ENCODE data around the gene ARG2.

The ARG2 gene

GRCh38 chr14:67619446-67620216 is at the start of gene ARG2:
ARG2 (plus strand) TSS chr14:67619920; CDS start chr14:67619978, 58 bp downstream.
- peak; percentile 96 to 98 for DNase-seq

DNA sequence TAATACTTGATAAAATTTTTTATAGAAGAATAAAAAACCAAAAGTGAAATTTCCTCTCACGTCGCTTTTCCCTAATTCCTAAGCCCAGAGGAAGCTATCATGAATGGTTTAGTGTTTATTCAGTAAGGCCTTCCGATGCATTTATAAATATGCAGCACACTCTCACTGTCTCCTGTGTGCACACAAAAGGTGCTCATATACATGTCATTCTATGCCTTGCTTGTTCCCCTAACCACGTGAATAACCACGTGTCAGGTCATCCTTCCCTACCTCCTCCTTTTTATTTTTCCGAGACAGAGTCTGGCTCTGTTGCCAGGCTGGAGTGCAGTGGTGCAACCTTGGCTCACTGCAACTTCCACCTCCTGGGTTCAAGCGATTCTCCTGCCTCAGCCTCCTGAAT is 49.3 kb upstream of the ARG2 start:
- no peak for DNase-seq

GRCh38 chr14:67571275-67571990 is 48.3 kb upstream of the ARG2 start:
- DNase-seq = peak; percentile 79 to 81

- DNase-seq = no peak
These were observed 47.8 kb upstream of the ARG2 start for GRCh38 chr14:67571991-67572323.

DNA sequence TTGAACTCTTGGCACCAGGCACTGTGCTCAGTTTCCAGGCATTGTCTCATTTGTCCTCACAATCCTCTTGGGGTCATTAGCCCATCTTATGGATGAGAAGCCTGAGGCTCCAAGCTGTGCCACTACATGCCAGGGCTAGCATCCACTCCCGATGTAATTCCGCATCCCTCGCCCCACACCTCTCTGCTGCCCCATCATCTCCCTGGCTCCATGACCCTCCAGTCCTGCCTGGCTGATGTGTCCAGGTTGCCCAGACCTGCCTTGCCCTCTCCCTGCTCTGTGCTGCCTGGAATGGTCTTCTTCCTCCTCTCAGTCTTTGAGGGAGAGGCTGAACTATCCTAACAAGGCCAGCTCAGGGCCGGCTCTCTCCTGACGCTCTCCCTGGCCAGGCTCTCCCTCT is 47.1 kb upstream of the ARG2 start:
- DNase-seq = no peak

DNA sequence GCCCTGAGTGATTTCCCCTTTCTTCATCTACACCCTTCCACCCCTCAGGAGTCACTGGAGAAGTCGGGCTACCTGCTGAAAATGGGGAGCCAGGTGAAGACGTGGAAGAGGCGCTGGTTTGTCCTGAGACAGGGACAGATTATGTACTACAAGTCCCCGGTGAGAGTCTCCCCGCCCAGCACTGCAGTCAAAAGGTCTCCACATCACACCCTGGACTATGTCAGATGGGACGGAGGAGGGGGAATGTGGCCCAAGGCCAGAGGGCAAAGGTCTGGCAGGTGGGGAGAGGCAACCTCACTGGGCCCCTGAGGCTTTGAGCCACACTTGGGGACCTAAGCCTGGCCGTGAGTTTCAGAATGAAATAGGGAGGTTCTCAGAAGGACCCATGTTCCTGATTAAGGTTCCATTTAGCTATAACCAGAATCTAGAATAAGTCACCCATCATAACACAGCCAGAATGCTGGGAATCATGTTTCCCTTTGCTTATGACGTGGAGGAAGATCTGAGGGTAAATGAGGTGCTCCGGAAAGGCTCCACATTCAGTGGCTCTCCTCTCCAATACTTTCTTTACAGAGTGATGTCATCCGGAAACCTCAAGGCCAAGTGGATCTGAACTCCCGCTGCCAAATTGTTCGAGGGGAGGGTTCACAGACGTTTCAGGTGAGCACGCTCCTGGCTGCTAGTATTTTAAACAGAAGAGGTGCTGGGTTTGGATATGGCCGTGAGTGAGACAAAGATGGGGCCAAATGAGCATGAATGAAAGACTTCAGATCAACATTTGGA is 46.3 kb upstream of the ARG2 start:
- no peak for DNase-seq

- DNase-seq = no peak
These were observed 45.6 kb upstream of the ARG2 start for GRCh38 chr14:67574156-67574555.

- no peak for DNase-seq
These were observed 44.9 kb upstream of the ARG2 start for GRCh38 chr14:67574806-67575205.

DNA sequence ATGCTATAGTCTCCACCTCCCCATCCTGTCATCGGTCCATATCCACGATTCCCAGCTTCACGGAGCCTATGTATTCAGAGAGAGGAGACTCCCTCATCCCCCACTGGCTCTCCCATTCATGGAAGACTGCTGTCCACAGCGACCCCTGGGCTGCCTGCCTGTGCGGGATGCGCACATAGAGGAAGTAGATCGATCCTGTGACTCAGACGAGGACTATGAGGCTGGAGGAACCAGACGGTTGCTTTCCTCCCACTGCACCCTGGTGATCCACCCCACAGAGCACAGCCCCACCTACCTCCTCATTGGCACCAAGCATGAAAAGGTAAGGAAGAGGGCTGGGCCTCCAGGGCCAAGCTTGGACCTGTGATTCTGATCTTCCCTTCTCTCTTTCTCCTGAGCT is 44.0 kb upstream of the ARG2 start:
- DNase-seq = no peak

- no peak for DNase-seq
These were observed 43.3 kb upstream of the ARG2 start for GRCh38 chr14:67576216-67576955.

GRCh38 chr14:67577181-67577808 is 42.4 kb upstream of the ARG2 start:
- DNase-seq = no peak

- no peak for DNase-seq
These were observed 41.6 kb upstream of the ARG2 start for GRCh38 chr14:67577909-67578749.

GRCh38 chr14:67579040-67579439 is 40.7 kb upstream of the ARG2 start:
- DNase-seq = no peak

DNA sequence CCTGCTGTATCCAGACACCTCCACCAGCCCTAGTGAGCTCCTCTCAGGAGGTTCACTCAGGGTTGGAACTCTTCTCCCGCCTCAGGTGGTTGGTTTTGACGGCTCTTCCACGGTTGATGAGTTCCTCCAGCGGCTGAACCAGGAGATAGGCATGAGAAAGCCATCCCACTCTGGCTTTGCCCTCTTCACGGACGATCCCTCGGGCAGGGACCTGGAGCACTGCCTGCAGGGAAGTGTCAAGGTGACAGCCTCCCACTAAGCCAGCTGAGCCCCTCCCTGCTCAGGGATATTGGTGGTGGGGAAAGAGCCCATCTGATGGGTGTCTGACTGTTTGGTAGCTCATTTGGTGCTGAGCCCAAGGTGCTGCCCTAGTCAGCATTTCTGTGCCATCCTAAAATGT is 40.1 kb upstream of the ARG2 start:
- DNase-seq = no peak

DNA sequence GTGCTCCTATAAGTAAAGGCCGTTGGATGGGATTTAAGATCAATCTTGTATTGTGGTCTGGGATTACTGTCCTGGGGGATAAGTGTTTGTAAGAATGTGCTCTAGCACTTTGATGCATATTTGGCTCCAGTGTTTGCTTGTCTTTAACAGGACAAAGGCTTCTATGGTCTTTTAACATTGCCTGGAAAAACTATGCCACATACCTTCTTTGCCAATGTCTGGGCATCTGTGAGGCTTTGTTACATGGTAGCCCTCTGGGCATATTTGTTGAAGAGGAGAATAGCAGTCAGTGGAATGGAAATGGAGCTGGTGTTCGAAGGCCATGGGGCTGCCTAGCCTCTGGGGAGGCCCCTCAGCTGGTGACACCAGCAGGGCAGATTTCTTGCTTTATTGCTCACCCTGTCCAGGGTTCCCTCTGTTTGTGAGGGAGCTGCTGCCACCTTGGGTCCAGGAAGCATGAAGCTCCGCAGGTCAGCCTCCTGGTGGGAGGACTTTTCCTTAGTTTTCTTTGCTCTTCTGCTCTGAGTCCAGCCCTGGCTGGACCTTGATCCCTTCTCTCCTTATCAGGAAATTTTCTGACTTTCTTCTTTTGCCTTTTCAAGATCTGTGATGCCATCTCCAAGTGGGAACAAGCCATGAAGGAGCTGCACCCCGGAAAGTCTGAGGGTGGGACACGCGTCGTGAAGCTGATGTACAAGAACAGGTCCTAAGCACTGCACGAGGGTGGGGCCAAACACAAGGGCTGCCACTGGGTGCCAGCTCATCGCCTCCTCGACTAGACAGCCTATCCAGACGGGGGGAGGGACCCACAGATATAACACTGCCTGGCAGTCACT is 39.2 kb upstream of the ARG2 start:
- DNase-seq = no peak

GRCh38 chr14:67581643-67582042 is 38.1 kb upstream of the ARG2 start:
- DNase-seq = no peak

DNA sequence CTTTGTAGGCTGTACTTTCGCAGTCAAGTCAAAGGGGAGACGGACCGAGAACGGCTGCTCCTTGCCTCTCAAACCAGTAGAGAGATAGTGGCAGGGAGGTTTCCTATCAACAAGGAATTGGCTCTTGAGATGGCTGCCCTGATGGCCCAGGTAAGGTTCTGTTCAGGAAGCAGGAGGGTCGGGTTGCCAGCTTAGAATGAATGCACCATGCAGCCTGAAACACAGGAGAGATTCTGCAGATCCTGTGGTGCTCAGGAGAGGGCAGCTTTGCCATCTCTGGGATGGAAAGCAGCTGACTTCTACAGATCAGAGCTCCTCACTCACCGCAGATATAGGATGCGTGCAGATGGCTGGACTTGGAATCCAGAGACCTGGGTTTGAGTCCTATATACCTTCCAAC is 37.7 kb upstream of the ARG2 start:
- DNase-seq = no peak

DNA sequence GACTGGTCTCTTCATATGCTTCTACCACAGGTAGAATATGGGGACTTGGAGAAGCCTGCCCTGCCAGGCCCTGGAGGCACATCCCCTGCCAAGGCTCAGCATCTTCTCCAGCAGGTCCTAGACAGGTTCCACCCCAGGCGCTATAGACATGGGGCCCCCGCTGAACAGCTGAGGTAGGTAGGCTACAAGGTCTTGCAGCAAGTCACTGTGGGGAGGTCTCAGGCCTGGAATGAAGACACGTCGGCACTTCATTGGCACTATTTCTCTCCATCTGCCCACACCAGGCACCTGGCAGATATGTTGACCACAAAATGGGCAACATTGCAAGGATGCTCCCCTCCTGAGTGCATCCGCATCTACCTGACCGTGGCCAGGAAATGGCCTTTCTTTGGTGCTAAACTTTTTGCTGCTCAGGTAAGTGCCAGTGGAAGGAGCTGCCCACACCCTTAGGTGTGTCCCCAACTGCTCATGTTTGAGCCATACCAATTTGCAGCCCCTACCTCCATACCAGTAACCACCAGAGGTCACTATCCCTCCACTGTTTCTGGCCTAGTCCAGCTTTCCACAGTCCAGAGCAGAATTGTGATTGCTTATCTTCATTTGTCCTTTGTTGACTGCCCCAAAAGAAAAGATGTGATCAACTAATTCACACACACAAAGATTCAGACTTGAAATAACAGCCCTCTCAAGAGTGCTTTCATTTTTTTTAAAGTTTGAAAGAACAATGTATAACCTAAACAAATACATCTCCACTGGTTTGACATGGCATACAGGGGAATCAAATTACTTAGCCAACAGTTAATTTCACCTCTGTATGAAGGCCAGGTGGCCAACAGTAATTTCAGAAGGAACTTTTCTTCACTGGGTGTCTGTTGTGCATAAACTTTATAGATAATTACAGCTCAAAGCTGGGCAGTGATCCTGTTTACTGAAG is 35.7 kb upstream of the ARG2 start:
- DNase-seq = peak; percentile 28 to 42

DNA sequence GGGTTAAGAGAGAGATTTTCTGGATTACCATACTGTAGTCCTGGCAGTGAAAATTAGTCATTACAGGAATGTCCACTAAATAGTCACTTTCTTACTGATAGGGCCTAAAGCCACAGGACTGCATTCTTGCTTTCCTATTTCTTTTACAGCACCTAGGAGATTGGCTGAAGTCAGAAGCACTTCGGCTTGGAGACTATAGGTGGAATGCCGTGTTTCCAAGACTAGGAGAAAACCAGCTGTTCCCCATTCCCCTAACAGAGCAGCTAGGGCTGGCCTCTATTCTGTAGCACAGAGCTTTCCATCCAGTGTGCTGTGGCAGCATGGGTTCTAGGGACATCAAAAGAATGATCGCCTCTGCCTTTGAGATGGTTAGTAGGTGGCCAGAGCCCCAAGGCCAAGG is 34.7 kb upstream of the ARG2 start:
- no peak for DNase-seq

DNA sequence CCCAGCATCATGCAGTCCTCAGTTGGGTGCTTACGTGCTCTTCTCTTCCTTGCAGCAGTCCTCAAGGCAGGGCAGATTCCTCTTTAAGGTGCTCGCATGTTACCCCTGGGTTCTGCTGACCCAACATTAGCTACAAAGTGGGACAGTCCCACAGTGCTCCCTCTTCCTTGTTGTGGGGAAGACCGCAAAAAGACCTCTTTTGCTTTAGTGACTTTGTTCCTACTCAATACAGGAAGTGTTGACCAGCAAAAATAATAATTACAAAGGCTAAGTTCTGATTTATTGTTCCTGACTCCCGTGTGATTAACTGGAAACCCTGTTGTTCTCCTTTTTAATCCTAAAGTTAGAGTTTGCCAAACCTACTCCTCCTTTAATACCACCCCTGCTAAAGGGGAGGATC is 33.4 kb upstream of the ARG2 start:
- no peak for DNase-seq

All from activated T-cell treated with anti-CD3 and anti-CD28 coated beads, Interleukin-2, amount 50 U/mL, for 48 hours (primary cell).